Activated naive CD4-positive, alpha-beta T cell treated with anti-CD3 and anti-CD28 coated beads, Interleukin-2, amount 50 U/mL, for 16 hours (primary cell): ENCODE results near the gene ACER2.
"Not testable (repeated sequence)": the region's sequence is repeated elsewhere in the genome, so short reads cannot be mapped to it uniquely, and the experiment has no call there.

Source experiments
- DNase-seq: peaks from one replicate; pipeline ENCODE4 v3.0.0-alpha.2; 2020

Gene ACER2

DNA sequence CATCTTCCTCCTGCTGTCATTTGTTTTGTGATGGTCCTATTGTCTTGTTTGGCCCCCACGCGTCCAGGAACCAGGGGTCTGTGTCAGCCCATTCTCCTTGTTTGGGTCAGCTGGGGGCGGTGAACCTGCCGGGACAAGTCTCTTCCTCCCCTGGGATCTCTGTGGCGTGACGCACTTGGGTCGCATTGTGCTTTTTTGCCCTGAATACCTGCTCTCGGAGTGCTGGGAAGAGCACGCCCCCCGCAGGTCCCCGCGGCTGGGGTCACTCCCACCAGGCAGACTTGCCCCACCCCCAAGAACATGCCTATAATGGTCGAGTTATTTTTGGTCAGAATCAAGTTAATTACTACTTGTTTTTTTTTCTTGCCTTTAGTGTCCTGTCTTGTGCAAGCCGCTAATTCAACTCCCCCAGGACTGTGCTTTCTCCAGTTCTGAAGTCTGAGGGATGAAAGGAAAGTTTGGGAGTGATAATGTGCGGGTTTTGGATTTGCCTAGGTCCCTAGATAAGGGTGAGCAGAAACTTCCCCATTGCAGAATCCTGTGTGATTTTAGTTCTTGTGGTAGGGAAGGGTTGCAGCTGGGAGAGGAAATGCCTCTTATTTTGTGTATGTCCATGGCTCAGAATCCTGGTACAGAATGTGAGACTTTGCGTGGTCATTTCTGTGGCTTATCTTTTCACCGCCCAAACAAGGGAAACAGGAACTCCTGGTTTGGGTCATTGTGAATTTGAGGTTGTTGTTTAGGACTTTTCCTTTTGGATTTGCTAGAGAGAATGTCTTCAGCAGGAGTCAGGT is 789 bp downstream of the ACER2 start:
- DNase-seq: peak; percentile 16

GRCh38 chr9:19410195-19410503 is 1.3 kb downstream of the ACER2 start:
- DNase-seq: no peak

- no peak for DNase-seq
Observed at GRCh38 chr9:19410594-19410993, 1.8 kb downstream of the ACER2 start.

GRCh38 chr9:19411316-19411715 is 2.5 kb downstream of the ACER2 start:
- no peak for DNase-seq

GRCh38 chr9:19413456-19413855 is 4.6 kb downstream of the ACER2 start:
- DNase-seq: not testable (repeated sequence)

DNA sequence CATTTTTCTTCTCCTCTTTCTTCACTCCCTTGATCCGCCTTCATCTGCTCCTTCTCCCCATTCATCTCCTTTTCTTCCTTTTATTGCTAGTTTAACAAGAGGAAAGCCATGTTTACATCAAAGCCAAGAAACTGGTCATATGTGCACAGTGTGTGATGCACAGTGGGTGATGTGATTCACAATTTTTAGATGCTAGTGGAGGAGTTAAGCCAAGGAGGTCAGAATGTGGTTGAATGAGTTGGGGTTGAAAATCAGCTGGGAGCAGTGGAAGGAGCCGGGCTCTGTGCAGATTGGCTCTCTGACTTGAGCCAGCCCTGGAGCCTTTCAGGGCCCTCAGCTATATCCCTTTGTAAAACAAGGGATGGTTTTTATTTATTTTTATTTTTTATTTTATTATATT is 7.3 kb downstream of the ACER2 start:
- no peak for DNase-seq

- no peak for DNase-seq
Observed at GRCh38 chr9:19420877-19421276, 12.1 kb downstream of the ACER2 start.

DNA sequence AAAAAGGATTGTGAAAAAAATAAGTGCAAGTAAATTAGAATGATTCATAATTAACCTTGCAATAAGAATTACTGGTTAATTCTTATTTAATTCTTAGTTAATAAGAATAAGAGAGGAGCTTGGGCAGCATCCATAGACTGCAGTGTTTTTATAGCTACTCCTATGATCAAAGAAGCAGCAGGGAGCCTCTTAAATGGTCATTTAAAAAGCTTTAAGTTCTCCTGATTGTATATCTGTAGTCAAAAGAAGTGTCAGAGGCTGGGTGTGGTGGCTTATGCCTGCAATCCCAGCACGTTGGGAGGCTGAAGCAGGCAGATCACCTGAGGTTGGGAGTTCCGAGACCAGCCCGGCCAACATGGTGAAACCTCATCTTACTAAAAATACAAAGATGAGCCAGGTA is 14.4 kb downstream of the ACER2 start:
- DNase-seq: no peak

- no peak for DNase-seq
Observed at GRCh38 chr9:19424176-19424779, 15.5 kb downstream of the ACER2 start.

DNA sequence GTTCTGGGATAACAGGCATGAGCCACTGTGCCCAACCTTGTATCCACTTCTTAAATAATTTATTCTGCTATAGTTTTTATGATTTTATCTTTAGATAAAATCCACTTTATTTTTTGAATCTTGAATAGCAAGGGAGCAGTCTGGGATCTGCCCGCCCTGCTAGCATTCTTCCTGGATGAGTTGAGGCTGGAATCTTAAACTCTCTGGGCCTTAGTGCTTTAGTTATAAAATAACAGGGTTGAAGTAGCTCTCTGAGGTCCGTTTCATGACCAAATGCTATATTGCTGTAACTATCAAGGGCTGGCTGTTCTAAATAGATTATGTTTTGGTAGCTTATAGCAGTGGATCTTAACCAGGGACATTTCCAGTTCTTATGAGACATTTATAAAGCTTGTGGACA is 20.8 kb downstream of the ACER2 start:
- DNase-seq: no peak

- DNase-seq: no peak
Observed at GRCh38 chr9:19430201-19430760, 21.5 kb downstream of the ACER2 start.

DNA sequence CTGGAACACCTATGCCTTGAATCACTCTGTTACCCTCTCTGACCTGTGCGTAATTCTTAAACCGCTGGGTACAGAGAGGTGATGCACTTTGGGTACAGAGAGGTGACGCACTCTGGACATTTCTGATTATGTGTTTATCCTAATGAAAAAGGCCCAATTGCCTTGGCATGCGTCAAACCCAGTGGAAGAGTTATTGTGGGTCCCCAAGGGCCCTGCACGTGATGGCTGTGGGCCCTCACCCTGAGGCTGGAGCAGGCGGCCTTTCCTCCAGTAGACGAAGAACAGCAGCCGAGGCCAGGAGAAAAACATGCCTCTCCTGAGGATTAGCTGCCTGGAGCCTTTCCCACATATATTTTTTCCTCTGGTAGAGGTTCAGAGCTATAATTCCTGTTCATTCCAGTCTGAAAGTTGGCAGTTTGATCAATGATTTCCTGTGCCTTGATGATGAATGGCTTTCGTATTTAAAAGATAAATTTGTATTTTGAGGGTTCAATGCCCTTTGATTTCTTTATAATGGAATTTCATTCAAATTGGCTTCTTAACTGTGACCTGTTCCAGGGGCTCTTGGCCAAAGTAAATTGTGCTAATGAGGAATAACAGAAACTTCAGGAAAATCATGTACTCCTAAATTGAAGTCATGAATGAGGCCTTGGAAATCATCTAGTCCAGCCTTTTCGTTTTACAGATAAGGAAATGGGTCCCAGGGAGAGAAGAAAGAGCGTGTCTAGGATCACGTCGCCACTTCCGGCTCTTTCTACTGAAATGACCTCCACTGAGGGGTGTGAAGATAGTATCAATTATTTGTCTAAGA is 22.8 kb downstream of the ACER2 start:
- DNase-seq: no peak

GRCh38 chr9:19432473-19432872 is 23.7 kb downstream of the ACER2 start:
- no peak for DNase-seq

DNA sequence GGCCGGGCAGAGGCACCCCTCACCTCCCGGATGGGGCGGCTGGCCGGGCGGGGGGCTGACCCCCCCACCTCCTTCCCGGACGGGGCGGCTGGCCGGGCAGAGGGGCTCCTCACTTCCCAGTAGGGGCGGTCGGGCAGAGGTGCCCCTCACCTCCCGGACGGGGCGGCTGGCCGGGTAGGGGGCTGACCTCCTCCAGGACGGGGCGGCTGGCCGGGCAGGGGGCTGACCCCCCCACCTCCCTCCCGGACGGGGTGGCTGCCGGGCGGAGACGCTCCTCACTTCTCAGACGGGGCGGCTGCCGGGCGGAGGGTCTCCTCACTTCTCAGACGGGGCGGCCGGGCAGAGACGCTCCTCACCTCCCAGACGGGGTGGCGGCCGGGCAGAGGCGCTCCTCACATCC is 24.9 kb downstream of the ACER2 start:
- DNase-seq: not testable (repeated sequence)

DNA sequence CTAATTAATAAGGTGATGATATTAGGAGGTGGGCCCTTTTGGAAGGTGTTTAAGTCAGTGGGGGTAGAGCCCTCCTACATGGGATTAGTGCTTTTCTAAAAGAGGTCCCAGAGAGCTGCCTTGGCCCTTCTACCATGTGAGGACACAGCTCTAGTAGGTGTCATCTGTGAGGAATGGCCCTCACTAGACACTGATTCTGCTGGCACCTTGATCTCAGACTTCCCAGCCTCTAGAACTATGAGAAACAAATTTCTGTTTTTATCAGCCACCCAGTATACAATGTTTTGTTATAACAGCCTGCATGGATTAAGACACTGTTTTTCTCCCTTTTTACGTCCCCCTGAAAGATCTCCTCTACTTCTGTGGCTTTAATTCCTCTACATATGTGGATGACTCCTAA is 31.6 kb downstream of the ACER2 start:
- no peak for DNase-seq

- no peak for DNase-seq
Observed at GRCh38 chr9:19440823-19441580, 32.2 kb downstream of the ACER2 start.

GRCh38 chr9:19441730-19442129 is 32.9 kb downstream of the ACER2 start:
- DNase-seq: no peak

- DNase-seq: no peak
Observed at GRCh38 chr9:19442240-19442639, 33.4 kb downstream of the ACER2 start.

GRCh38 chr9:19445452-19445851 is 36.6 kb downstream of the ACER2 start:
- DNase-seq: no peak

- no peak for DNase-seq
Observed at GRCh38 chr9:19446361-19446861, 37.6 kb downstream of the ACER2 start.

DNA sequence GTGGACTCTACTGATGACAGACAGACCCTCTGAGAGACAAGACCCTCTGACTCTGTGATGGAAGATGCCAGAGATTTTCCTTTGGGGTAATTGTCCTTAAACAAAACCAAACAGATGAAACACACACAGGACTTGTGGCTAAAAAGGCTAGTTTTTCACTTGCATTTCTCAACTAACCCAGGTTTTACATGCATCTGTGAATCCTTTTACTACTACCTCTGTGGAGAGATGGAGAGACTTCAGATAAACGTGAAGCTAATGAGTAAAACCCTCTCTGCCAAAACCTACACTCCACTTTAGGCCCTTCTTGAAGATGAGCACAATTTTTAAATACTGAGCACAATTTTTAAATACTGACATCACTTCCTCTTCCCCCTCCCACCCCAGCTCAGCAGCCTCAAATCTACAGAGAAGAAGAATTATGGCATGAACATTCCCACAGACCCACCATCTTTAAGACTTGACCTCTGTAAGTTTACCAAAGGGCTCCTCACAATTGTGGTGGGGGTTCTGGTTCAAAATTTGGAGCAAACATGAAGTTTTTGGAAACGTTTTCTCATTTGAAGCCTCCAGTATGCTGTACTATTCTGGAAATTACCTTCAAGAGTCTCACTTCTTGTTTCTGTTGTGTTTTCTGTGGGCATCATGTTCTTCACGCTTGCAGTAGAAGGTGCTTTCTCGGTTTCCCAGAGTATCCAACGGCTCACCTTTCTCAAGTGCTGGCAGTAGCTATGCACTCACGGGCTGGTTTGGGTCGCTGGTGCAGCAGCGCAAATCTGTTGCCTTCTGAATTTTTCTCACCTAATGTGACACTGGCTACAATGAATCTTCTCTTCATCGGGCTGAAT is 42.7 kb downstream of the ACER2 start:
- DNase-seq: no peak

GRCh38 chr9:19456426-19456825 is 47.6 kb downstream of the ACER2 start:
- DNase-seq: no peak
